HL-60 (cell line): ENCODE results near the gene PPME1.

ENCODE experiments used
- CTCF ChIP-seq: IDR thresholded peaks from one replicate; pipeline ENCODE4 v1.5.1; 2011; ENCODE audit warnings: low read length, control low read depth, inconsistent platforms; ENCODE audit not compliant: insufficient read depth
- GABPA ChIP-seq: IDR thresholded peaks from 2 replicates; pipeline ENCODE4 v1.6.1; 2012; ENCODE audit warnings: low read depth
- POLR2AphosphoS5 ChIP-seq: IDR thresholded peaks from 2 replicates; pipeline ENCODE4 v1.6.1; 2012; ENCODE audit warnings: low read depth
- REST ChIP-seq: IDR thresholded peaks from 2 replicates; pipeline ENCODE4 v1.6.1; 2012; ENCODE audit warnings: low read depth; ENCODE audit not compliant: insufficient replicate concordance
- SPI1 ChIP-seq: IDR thresholded peaks from 2 replicates; pipeline ENCODE4 v1.6.1; 2012; ENCODE audit warnings: low read depth, mild to moderate bottlenecking, borderline replicate concordance

DNA sequence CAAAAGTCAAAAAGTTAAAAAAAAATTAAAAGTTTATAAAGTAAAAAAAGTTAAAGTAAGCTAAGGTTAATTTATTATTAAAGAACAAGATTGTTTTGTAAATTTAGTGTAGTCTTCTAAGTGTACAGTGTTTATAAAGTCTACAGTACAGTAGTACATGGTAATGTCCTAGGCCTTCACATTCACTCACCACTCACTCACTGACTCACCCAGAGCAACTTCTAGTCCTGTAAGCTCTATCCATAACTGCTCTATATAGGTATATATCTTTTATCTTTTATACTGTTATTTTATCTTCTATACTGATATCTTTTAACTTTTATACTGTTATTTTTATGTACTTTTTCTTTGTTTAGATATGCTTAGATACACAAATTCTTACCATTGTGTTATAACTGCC is 11.4 kb upstream of the PPME1 start:
- TF ChIP-seq POLR2AphosphoS5 (no peak), REST (no peak), CTCF (no peak), SPI1 (no peak), GABPA (no peak)
